GM19035 (cell line): ENCODE measurements around the gene PLA2G2F.

Experiments
- ATAC-seq: cut with Tn5 transposase; IDR thresholded peaks from one replicate; pipeline ENCODE4 v1.9.1; 2021; ENCODE audit not compliant: unreplicated experiment

Gene PLA2G2F

DNA sequence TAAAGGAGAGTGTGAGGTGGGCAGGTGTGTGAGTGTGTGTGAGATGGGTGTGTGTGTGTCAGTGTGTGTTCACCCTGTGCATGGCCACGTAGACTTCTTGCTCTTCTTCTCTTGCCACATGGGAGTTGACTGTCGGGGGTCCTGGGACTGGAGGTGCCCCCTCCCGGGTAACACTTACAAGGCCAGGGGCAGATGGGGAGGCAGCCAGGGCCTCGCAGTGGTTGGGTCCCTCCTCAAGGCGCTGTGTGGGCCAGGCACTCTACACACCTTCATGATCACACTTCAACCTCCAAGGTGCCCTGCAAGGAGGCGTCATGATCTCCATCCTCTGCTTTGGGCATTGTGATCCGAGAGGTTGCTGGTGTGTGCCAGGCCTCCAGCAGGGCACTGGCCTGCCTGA is 2.3 kb downstream of the PLA2G2F start:
- no peak for ATAC-seq

- ATAC-seq, result no peak
Observed at GRCh38 chr1:20142001-20142710, 3.0 kb downstream of the PLA2G2F start.

GRCh38 chr1:20143318-20143717 is 4.2 kb downstream of the PLA2G2F start:
- ATAC-seq, result no peak

GRCh38 chr1:20143734-20144565 is 4.8 kb downstream of the PLA2G2F start:
- no peak for ATAC-seq

DNA sequence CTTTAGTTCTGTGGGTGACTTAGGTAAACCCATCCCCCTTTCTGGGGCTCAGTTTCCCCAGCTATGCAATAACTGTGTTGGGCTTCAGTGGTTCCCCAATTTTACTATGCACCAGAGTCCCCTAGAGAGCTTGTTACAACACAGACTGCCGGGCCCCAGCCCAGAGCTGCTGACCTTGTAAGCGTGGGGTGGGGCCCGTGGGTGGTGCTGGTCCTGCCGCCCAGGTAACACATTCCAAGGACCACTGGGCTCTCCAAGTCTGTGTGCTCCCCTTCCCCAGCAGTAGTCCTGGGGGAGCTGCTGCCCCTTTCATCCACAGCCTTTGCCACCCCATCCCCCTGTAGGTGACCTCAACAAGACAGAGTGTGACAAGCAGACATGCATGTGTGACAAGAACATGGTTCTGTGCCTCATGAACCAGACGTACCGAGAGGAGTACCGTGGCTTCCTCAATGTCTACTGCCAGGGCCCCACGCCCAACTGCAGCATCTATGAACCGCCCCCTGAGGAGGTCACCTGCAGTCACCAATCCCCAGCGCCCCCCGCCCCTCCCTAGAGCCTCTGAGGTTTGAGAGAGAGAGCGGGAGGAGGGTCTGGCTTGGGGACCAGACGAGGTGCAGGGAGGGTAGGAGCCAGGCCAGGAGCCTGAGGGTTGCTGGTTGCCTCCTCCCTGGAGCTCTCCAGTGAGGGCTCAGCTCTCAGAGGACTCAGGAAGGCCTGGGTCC is 8.9 kb downstream of the PLA2G2F start:
- ATAC-seq, result no peak

GRCh38 chr1:20148571-20149500 is 9.7 kb downstream of the PLA2G2F start:
- no peak for ATAC-seq

DNA sequence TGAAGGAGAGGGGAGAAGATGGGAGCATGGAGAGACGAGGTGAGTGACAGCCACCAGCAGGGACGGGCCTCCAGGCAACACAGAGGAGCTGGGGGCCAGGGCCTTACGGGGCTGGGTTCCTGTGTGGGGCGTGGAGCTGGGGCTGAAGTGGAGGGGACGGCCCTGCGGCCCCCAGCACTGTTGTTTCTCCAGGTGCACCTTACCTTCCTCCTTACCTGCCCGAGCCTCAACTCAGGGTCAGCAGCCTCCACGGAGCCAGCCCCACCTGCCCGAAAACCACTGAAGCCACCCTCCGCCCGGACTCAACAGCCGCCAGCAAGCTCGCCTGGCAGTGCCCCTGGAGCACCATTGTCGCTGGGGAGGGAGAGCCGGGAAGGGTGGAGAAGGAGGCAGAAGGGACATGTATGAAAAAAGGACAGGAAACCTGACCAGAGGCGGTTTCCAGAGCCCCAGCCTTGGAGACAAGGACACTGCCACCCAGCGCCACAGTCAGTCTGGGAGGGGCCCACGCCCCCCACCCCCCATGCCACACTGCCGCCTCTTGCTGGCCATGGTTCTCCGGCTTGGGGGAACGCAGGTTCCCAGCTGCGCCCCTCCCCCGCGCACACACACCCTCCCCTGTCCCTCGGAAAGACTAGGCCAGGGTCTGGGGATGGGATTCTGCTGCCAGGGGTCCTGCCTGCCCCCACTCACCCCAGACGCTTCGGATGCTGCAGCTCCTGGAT is 10.6 kb downstream of the PLA2G2F start:
- ATAC-seq, result no peak

- ATAC-seq, result no peak
Observed at GRCh38 chr1:20150326-20150705, 11.2 kb downstream of the PLA2G2F start.

DNA sequence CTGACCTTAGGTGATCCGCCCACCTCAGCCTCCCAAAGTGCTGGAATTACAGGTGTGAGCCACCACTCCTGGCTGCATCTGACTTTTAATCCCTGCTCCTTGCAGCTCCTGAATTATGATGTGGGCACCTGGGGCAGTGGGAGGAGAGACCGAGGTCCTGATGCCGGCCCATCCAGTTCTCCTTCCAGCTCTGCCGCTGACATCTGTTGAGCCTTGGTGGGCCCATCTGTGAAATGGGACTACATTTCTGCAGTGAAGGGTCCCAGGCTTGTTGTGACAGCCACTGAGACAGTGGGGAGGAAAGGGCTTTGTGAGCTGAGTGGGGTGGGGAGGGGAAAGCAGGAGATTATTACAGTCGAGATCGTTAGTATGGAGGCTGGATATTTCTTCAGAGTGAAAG is 11.8 kb downstream of the PLA2G2F start:
- no peak for ATAC-seq

DNA sequence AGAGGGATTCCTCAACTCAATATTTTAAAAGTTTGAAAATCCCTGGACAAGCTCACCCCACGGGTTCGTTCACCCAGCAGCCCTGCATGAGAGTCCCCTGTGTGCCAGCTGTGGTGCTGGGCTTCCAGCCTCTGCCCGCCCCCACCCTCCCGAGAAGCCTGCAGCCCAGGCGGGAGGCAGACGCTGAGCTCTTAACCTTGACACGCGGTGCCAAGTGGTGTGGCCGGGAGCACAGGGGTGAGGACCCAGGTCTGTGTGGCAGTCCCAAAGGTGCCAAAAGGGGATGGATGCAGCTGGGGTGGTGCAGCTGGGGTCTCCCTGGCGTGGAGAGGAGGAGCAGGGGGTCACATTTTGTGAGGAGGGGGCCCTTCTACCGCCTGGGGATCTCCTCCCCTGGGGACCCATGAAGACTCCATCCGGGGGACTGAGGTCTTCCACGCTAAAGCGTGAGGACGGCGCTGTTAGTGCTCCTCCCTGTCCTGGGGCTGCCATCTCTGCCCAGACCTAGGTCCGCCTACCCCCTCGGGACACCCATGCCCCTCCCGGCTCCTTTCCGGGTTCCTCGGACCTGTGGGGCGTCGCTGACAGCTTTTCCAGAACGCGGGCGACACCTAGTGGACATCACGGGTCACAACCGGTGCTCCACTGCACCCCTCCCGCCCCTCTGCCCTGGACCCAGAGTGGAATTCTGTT is 12.9 kb downstream of the PLA2G2F start:
- peak; percentile 47 for ATAC-seq

DNA sequence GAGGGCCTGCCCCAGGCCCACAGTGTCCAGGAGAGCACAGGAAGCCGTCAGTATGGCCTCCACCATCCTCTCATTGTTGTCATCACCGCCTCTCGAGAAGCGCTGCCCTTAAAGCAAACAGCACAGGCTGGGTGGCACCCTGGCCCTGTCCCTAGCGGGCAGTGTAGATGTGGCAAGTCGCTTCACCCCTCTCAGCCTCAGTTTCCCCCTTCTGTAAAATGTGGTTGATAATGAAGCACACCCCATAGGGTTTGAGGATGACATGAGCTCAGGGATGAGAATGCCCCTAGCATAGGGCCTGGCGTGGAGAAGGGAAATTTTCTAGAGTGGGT is 13.4 kb downstream of the PLA2G2F start:
- no peak for ATAC-seq

DNA sequence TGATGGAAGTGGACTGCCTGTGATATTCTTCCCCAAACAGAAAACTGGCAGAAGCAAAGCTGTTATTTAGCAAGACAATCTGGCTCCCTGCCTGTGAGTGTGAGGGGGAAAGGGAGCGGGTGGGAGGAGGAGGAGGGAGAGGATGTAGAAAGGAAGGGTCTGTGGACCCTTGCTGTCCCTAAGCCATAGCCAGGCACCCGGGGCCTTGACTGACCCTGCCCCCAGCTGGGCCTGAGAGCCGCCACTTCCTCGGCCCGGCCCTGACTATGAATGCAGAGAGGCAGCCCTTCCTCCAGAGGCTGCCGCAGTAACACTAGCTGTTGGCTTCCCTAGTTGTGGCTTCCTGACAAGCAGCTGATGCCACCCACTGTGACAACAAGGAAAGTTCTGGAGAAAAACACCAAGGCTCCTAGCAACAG is 13.9 kb downstream of the PLA2G2F start:
- ATAC-seq, result no peak

DNA sequence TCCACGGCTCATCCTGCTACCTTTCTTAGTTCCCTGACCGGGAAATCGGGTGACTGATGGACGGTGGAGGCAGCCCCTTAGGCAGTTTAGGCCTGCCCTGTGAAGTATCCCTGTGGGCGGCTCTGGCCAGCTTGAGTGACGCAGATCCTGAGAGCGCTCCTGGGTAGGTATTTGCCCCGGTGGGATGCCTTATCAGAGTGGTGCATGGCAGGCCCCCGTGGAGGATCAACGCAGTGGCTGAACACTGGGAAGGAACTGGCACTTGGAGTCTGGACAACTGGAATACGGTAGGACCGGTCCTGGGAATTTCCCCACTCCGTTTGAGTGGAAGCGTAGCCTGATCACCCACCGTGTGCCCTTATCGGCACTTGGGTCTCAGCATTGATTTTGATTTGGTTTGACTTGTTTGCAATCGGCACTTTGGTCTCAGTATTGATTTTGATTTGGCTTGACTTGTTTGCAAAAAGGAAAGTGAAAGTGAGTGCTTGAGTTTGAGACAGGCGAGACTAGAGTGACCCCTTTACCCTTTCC is 15.2 kb downstream of the PLA2G2F start:
- ATAC-seq, result no peak

- ATAC-seq, result no peak
Observed at GRCh38 chr1:20158358-20159070, 19.4 kb downstream of the PLA2G2F start.

GRCh38 chr1:20160034-20160433 is 20.9 kb downstream of the PLA2G2F start:
- ATAC-seq, result no peak

DNA sequence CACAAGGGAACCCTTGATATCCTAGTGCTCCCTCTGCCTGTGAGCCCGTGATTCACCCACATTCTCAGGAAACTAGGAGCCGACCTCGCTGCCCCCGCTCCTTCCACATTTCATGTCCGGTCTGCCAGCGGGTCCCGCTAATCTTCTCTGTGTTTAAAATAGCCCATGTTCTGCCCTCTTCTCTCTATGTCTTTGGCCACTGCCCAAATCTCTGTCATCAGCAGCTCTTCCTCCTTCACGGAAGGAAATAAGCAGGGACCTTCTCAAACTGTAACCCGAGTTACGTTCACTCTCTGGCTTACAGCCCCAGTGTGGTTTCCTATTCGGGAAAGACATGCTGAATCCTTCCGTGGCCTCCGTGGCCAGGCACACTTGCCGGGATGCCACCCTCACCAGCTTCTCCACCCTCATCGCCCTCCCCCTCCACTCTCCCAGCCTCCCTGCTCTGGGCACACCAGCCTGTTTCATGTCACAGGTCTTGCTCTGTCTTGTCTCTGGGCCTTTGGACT is 25.6 kb downstream of the PLA2G2F start:
- ATAC-seq, result no peak

DNA sequence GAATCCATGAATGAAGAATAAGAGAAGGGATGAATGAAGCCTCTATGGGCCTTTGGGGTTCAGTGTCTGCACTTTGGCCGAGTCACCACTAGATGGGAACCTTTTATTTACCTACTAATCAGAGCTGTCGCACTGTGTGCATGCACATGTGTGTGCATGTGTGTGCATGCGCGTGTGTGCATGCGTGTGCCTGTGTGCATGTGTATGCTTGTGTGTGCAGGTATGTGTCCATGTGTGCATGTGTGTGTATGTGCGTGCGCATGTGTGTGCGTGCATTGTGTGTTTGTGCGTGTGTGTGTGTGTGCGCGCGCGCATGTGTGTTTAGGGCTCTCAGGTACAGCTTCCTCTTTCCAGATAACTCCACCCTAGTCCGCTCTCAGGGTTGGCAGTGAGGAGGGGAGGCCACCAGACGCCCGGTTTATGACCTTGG is 26.4 kb downstream of the PLA2G2F start:
- no peak for ATAC-seq

DNA sequence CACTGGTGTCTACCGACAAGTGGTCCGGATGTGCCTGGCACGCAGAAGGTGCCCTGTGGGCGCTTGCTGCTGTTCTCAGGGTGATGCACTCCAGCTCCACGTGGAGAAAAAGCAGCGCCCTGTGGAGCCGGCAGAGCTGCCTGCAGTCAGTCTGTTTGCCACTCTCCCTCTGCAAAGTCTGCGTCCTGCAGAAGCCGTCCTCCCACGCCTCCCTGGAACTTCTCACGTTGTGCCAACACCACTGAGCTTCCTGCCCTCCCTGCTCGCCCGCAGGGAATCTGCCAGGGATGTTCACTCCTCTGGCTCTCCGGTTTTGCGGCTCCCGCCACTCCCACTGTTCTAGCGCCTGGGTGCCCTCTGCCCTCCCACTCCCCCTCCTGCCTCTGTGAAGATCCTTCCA is 26.9 kb downstream of the PLA2G2F start:
- no peak for ATAC-seq
